Purkinje cell (primary cell): ENCODE data around the gene TGM2. TPM values are rescaled to one million over a fixed set of nuclear protein-coding genes. Genes with fewer than 3 reads are reported as not detected.

Experiments used
- polyA plus RNA-seq: library from polyadenylated mRNA; unstranded; fragments of >200 nt; fragmentation: Nextera tagmentation; gene quantifications from 2 replicates; pipeline ENCODE4 v1.2.1, GENCODE V29; 2014

The TGM2 gene
- polyA plus RNA-seq: not detected in 2 replicates

DNA sequence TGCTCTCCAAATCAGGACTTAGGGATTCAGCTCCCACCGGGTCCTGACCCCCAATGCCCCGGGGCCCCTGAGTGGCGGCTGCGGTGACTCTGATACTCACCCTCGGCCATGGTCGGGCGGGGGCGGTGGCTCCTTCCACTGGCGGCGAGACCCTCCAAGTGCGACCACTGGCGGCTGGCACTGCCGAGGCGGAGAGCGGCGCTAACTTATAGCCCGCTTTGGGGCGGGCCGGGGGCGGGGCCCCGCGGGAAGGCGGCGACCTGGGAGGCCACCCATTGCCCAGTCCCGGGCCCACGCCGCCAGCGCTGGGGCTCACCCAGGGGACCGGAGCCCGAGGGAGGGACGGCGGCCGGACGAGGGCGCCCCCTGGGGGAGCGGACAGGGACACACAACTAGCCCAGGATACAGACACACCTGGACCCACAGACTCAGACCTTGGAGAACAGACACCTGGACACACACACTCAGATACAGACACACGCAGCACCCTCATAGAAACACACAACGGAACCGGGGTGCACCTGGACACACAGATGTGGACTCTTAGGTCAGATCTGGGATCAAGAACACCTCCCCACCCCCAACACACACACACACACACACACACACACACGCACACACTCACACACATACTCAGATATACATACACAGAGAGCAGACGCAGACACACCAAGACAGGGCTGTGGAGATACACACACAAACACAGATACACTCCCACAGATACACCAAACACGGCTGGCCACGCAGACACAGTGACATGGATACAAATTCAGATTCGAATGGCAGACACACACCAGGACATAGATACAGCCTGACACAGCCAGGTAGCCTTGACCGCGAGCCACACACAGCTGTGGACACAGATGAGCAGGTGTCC is at the start of gene TGM2:
TSS of gene TGM2 (minus strand) at position 182 of the 877 bp plus-strand sequence. CDS start at position 110, 72 bp downstream.

Other genes starting within 250 kb of the TGM2 start
- 4.8 and 8.3 TPM in 2 replicates for gene TTI1, start 131.8 kb downstream of the TGM2 start, polyA plus RNA-seq
- gene RPRD1B, start 131.5 kb downstream of the TGM2 start, polyA plus RNA-seq: 4.5 and 5.8 TPM in 2 replicates
- gene KIAA1755, start 95.5 kb upstream of the TGM2 start, polyA plus RNA-seq: 0.91 and 1.2 TPM in 2 replicates
- gene BPI, start 138.9 kb upstream of the TGM2 start, polyA plus RNA-seq: not detected in 2 replicates
- gene LBP, start 181.2 kb upstream of the TGM2 start, polyA plus RNA-seq: not detected in 2 replicates